ENCODE data around the gene TMEM238L. TPM values are rescaled to one million over a fixed set of nuclear protein-coding genes. Genes with fewer than 3 reads are reported as not detected.

The TMEM238L gene
- total RNA-seq, 1 experiment from 2014 or later, result 4.8 TPM

DNA sequence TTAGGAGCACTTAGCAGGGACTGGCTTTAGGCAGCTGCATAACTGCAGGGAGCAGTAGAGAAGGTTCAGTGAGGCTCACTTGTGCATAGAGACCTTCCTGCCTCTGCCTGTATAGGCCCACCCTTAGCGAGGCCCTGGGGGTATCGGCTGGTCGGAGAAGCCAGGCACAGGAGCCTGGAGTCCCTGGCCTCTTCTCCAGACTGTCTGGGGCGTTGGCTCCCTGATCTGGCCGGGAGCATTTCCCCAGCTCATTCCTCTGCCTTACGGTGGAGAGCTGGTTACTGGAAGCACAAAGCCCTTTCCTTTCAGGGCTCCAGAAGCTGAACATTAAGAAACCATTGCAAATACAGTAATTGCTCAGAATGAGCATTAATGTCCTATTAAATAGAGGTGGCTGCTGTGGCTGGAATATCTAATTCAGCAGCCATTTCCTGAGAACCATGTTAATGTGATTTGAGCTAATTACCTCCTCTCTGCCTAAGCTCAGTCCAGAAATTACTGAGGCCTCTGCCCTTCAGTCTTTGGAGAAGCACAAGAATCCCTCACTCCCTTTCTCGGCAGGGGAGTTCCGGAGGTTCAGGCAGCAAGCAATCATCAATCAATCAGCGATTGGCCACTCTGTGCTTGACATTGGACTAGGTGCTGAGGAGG lies 55.2 kb downstream of the TMEM238L start:
- no peak for DNase-seq (ENCODE audit: low spot score)

GRCh38 chr17:10745231-10745630 lies 58.7 kb downstream of the TMEM238L start:
- DNase-seq (ENCODE audit: low spot score), result no peak

Small RNA genes lying within 50 kb of the gene (small RNA-seq; reads per million reads assigned to genes)
- gene AC015908.2 (not detected), gene TMEM238L (0.22 reads per million)

Other genes starting within 250 kb of the TMEM238L start
- gene MYH3, start 146.8 kb downstream of the TMEM238L start, total RNA-seq (2014; rRNA removed; shearing (Covaris generic)), result 0.25 and 1.0 TPM in 2 replicates
- 52.4 and 55.8 TPM in 2 replicates for gene SCO1, start 106.6 kb downstream of the TMEM238L start, total RNA-seq (2014; rRNA removed; shearing (Covaris generic))
- gene ADPRM, start 106.5 kb downstream of the TMEM238L start, total RNA-seq (2014; rRNA removed; shearing (Covaris generic)), result 1.4 and 2.7 TPM in 2 replicates
- not detected in 2 replicates for gene TMEM220, start 74.1 kb downstream of the TMEM238L start, total RNA-seq (2014; rRNA removed; shearing (Covaris generic))
- not detected in 2 replicates for gene PIRT, start 34.0 kb upstream of the TMEM238L start, total RNA-seq (2014; rRNA removed; shearing (Covaris generic))